HG03575 (cell line): ENCODE results near the gene RWDD3.

ENCODE experiments used
- ATAC-seq: cut with Tn5 transposase; IDR thresholded peaks from one replicate; pipeline ENCODE4 v1.9.1; 2021; ENCODE audit not compliant: unreplicated experiment, insufficient number of reproducible peaks, low FRiP score; ENCODE audit errors: extremely low read depth

The RWDD3 gene

GRCh38 chr1:95233737-95234500, at the start of gene RWDD3:
RWDD3 (plus strand) TSS chr1:95234210; CDS start chr1:95234231, 21 bp downstream.
- ATAC-seq: peak; percentile 81

- ATAC-seq: no peak
Observed at GRCh38 chr1:95186149-95186548, 47.9 kb upstream of the RWDD3 start.

- ATAC-seq: no peak
Observed at GRCh38 chr1:95193591-95193990, 40.4 kb upstream of the RWDD3 start.

GRCh38 chr1:95195046-95195445, 39.0 kb upstream of the RWDD3 start:
- ATAC-seq: no peak

- ATAC-seq: no peak
Observed at GRCh38 chr1:95196017-95196416, 38.0 kb upstream of the RWDD3 start.

- no peak for ATAC-seq
Observed at GRCh38 chr1:95197616-95198252, 36.3 kb upstream of the RWDD3 start.

- ATAC-seq: no peak
Observed at GRCh38 chr1:95201905-95202304, 32.1 kb upstream of the RWDD3 start.

GRCh38 chr1:95203908-95204437, 30.0 kb upstream of the RWDD3 start:
- ATAC-seq: no peak

- ATAC-seq: no peak
Observed at GRCh38 chr1:95206514-95206913, 27.5 kb upstream of the RWDD3 start.

- no peak for ATAC-seq
Observed at GRCh38 chr1:95207223-95207935, 26.6 kb upstream of the RWDD3 start.

GRCh38 chr1:95208876-95209275, 25.1 kb upstream of the RWDD3 start:
- no peak for ATAC-seq

GRCh38 chr1:95209291-95209690, 24.7 kb upstream of the RWDD3 start:
- no peak for ATAC-seq

- no peak for ATAC-seq
Observed at GRCh38 chr1:95216292-95216990, 17.6 kb upstream of the RWDD3 start.

- no peak for ATAC-seq
Observed at GRCh38 chr1:95217371-95217770, 16.6 kb upstream of the RWDD3 start.

- ATAC-seq: no peak
Observed at GRCh38 chr1:95219407-95219806, 14.6 kb upstream of the RWDD3 start.

- ATAC-seq: no peak
Observed at GRCh38 chr1:95221306-95221705, 12.7 kb upstream of the RWDD3 start.

GRCh38 chr1:95222629-95223028, 11.4 kb upstream of the RWDD3 start:
- ATAC-seq: no peak

GRCh38 chr1:95223110-95223509, 10.9 kb upstream of the RWDD3 start:
- ATAC-seq: no peak
